PC-9 (cell line): ENCODE results near the gene CYB5A. TPM values are rescaled to one million over a fixed set of nuclear protein-coding genes. Genes with fewer than 3 reads are reported as not detected.
"Not testable (repeated sequence)": the region's sequence is repeated elsewhere in the genome, so short reads cannot be mapped to it uniquely, and the experiment has no call there.

Experiments used
- BruUV-seq: library from RNA; stranded (reverse); fragments of 400-500 nt; replicated peaks from 2 replicates; lab custom pipeline; 2021; lab: Mats Ljungman, UMichigan
- CTCF ChIA-PET: fragments of 300-600 bp; sonication (Branson Sonifier 250); formaldehyde crosslinking; loops from one replicate; lab custom pipeline; 2022; ENCODE audit warnings: antibody characterized with exemption; lab: Charles Lee
- POLR2A ChIA-PET: fragments of 300-600 bp; sonication (Branson Sonifier 250); formaldehyde crosslinking; loops from one replicate; lab custom pipeline; 2022; ENCODE audit warnings: antibody characterized with exemption; ENCODE audit not compliant: unreplicated experiment; lab: Charles Lee
- DNase-seq, 2 experiments: peaks; one replicate each; pipeline versions ENCODE4 v3.0.0 to v3.0.0-alpha.2; 2015 to 2022; ENCODE audit warnings: mixed read lengths in 1 of 2
- H2AFZ ChIP-seq: fragments of 200-600 bp; sonication (generic); 2 replicates; pipeline ENCODE4 v1.8.1; 2017; ENCODE audit warnings: antibody characterized with exemption
- H3F3A ChIP-seq: fragments of 200-600 bp; sonication (generic); 2 replicates; pipeline ENCODE4 v1.8.1; 2017; ENCODE audit warnings: antibody characterized with exemption, mild to moderate bottlenecking, low read depth; ENCODE audit not compliant: insufficient read depth
- H3K27ac ChIP-seq: fragments of 200-600 bp; sonication (generic); 2 replicates; pipeline ENCODE4 v1.6.1; 2016; ENCODE audit warnings: mixed run types
- H3K27me3 ChIP-seq: fragments of 200-600 bp; sonication (generic); 2 replicates; pipeline ENCODE4 v1.6.1; 2016; ENCODE audit warnings: low read depth, mixed run types; ENCODE audit not compliant: insufficient read depth
- H3K36me3 ChIP-seq: fragments of 200-600 bp; sonication (generic); 2 replicates; pipeline ENCODE4 v1.6.1; 2016; ENCODE audit warnings: low read depth, mixed run types
- H3K4me1 ChIP-seq: fragments of 200-600 bp; sonication (generic); replicated peaks from 2 replicates; pipeline ENCODE4 v1.6.1; 2016; ENCODE audit warnings: mixed run types; ENCODE audit not compliant: insufficient read depth
- H3K4me2 ChIP-seq: fragments of 200-600 bp; sonication (generic); 2 replicates; pipeline ENCODE4 v1.6.1; 2017; ENCODE audit warnings: mixed run types
- H3K4me3 ChIP-seq: fragments of 200-600 bp; sonication (generic); 2 replicates; pipeline ENCODE4 v1.6.1; 2016; ENCODE audit warnings: mixed run types
- H3K79me2 ChIP-seq: fragments of 200-600 bp; sonication (generic); 2 replicates; pipeline ENCODE4 v1.6.1; 2017; ENCODE audit warnings: low read depth, mixed run types
- H3K9me2 ChIP-seq: fragments of 200-600 bp; sonication (generic); 2 replicates; pipeline ENCODE4 v1.8.1; 2017; ENCODE audit warnings: mild to moderate bottlenecking; ENCODE audit not compliant: insufficient read depth
- H3K9me3 ChIP-seq: fragments of 200-600 bp; sonication (generic); 2 replicates; pipeline ENCODE4 v1.8.1; 2016; ENCODE audit warnings: low read depth; ENCODE audit not compliant: insufficient read depth
- H4K20me1 ChIP-seq: fragments of 200-600 bp; sonication (generic); 2 replicates; pipeline ENCODE4 v1.8.1; 2017; ENCODE audit not compliant: insufficient read depth
- CTCF ChIP-seq: fragments of 200-600 bp; sonication (generic); conservative IDR thresholded peaks from 2 replicates; pipeline ENCODE4 v1.6.1; 2017; ENCODE audit warnings: mixed run types, antibody characterized with exemption, mild to moderate bottlenecking, moderate library complexity
- EZH2 ChIP-seq: fragments of 200-600 bp; sonication (generic); IDR thresholded peaks from 2 replicates; pipeline ENCODE4 v1.8.0; 2017; ENCODE audit warnings: antibody characterized with exemption, low read depth
- intact Hi-C: fragments of 100-400 bp; cut with micrococcal nuclease; formaldehyde crosslinking; loops from one replicate; pipeline ENCODE4 v1.10.0; 2022; ENCODE audit not compliant: unreplicated experiment
- total RNA-seq: library from RNA; stranded (reverse); gene quantifications from 2 replicates; pipeline ENCODE4 v1.2.3, GENCODE V29; 2021

The CYB5A gene
- total RNA-seq, 1 experiment from 2014 or later, result 109 TPM

- Histone ChIP-seq H3F3A (peaks cover 10% of the 10 kb centered on the region; the same call in 1 of the 2 replicates), H3K9me2 (no peaks in the 10 kb centered on the region), H3K4me1 (peaks cover 17% of the 10 kb centered on the region), H3K79me2 (no peaks in the 10 kb centered on the region), H3K4me3 (no peak overlapping the region), H3K9me3 (no peaks in the 10 kb centered on the region), H4K20me1 (no peaks in the 10 kb centered on the region), H3K27ac (no peak overlapping the region), H3K27me3 (no peaks in the 10 kb centered on the region), H2AFZ (no peak overlapping the region), H3K4me2 (no peak overlapping the region), H3K36me3 (no peaks in the 10 kb centered on the region)
- CTCF ChIA-PET, result interaction anchor here (1.1 kb wide), 1 partner anchor 106 kb away, joined by 3 read pairs; no protein-coding TSS in a partner anchor
- intact Hi-C loops, result no loop called here
- no peak for TF ChIP-seq EZH2
- no peak for TF ChIP-seq CTCF
- DNase-seq, result no peak
- POLR2A ChIA-PET, result interaction anchor here (0.8 kb wide), 1 partner anchor 15 kb away, joined by 12 read pairs; no protein-coding TSS in a partner anchor
- BruUV-seq, result no TSS peak
Measured at GRCh38 chr18:74299162-74299561, 7.4 kb upstream of the CYB5A start.

- no peaks in the 10 kb centered on the region for H4K20me1 ChIP-seq
- no peak for TF ChIP-seq EZH2
- TF ChIP-seq CTCF, result no peak
- H3K9me2 ChIP-seq, result no peaks in the 10 kb centered on the region
- H3K4me3 ChIP-seq, result no peak overlapping the region
- H2AFZ ChIP-seq, result no peak overlapping the region
- no peaks in the 10 kb centered on the region for H3K36me3 ChIP-seq
- H3K4me1 ChIP-seq, result peaks cover 19% of the 10 kb centered on the region
- no peaks in the 10 kb centered on the region for H3F3A ChIP-seq
- intact Hi-C loops, result loop anchor here (5.0 kb wide), 2 partner anchors 147 to 203 kb away; partner anchors contain the start of genes CNDP2, FBXO15 and TIMM21
- H3K27ac ChIP-seq, result no peak overlapping the region
- no peaks in the 10 kb centered on the region for H3K9me3 ChIP-seq
- no TSS peak for BruUV-seq
- peaks cover 20% of the 10 kb centered on the region for H3K79me2 ChIP-seq
- no peak overlapping the region for H3K4me2 ChIP-seq
- ChIA-PET CTCF (no interaction called here), POLR2A (no interaction called here)
- no peaks in the 10 kb centered on the region for H3K27me3 ChIP-seq
- no peak for DNase-seq
Measured at GRCh38 chr18:74294526-74294925, 2.8 kb upstream of the CYB5A start.

GRCh38 chr18:74292982-74293381 is 1.2 kb upstream of the CYB5A start:
- POLR2A ChIA-PET, H3K9me3 ChIP-seq, H3F3A ChIP-seq, H3K9me2 ChIP-seq, CTCF ChIA-PET, BruUV-seq, H4K20me1 ChIP-seq, H3K4me3 ChIP-seq, H3K36me3 ChIP-seq, H3K27me3 ChIP-seq, H2AFZ ChIP-seq, DNase-seq, H3K27ac ChIP-seq: not testable (repeated sequence)
- H3K4me2 ChIP-seq, result peak overlapping the region; percentile 95; the same call in 1 of the 2 replicates
- intact Hi-C loops, result loop anchor here (2.0 to 5.0 kb wide), 3 partner anchors 24 to 204 kb away; partner anchors contain the start of genes CNDP2, FBXO15 and TIMM21
- peaks cover 35% of the 10 kb centered on the region for H3K4me1 ChIP-seq
- H3K79me2 ChIP-seq, result peaks cover 35% of the 10 kb centered on the region

- no peak for DNase-seq
- ChIA-PET POLR2A (no interaction called here), CTCF (no interaction called here)
- Histone ChIP-seq H2AFZ (peak overlapping the region; percentile 97), H3K79me2 (peaks cover 40% of the 10 kb centered on the region), H3K27me3 (no peaks in the 10 kb centered on the region), H3K4me1 (peaks cover 39% of the 10 kb centered on the region), H3K36me3 (no peaks in the 10 kb centered on the region), H3F3A (no peaks in the 10 kb centered on the region), H3K9me3 (no peaks in the 10 kb centered on the region), H3K27ac (0 out of 2 replicates have a peak overlapping the region, but pooled peaks have one; percentile 13), H3K9me2 (no peaks in the 10 kb centered on the region), H3K4me2 (peak overlapping the region; percentile 95), H3K4me3 (peak overlapping the region; percentile 81), H4K20me1 (no peaks in the 10 kb centered on the region)
- no TSS peak for BruUV-seq
- TF ChIP-seq CTCF, result no peak
- no peak for TF ChIP-seq EZH2
- intact Hi-C loops, result loop anchor here (2.0 to 5.0 kb wide), 3 partner anchors 24 to 205 kb away; partner anchors contain the start of genes CNDP2, FBXO15 and TIMM21
Measured at GRCh38 chr18:74292541-74292858, 737 bp upstream of the CYB5A start.
